K562 (cell line): ENCODE data around the gene COL25A1. TPM values are rescaled to one million over a fixed set of nuclear protein-coding genes. Genes with fewer than 3 reads are reported as not detected.

Experiments used
- ATAC-seq: fragments of 200-7000 bp; cut with Tn5 transposase; 3 replicates; pipeline ENCODE4 v1.9.1; 2020; ENCODE audit warnings: moderate library complexity
- BruUV-seq: library from RNA; stranded (reverse); fragments of 400-500 nt; replicated peaks from 2 replicates; lab custom pipeline; 2021; lab: Mats Ljungman, UMichigan
- CTCF ChIA-PET: fragments of 300-600 bp; formaldehyde crosslinking; extraction: SDS; loops from one replicate; lab custom pipeline; 2021; ENCODE audit warnings: low intra/inter-chr PET ratio; lab: Yijun Ruan, JAX
- POLR2A ChIA-PET: fragments of 300-600, 350-650 bp; sonication (Branson Sonifier 250); formaldehyde crosslinking; extraction: SDS; loops from one replicate; lab custom pipeline; 2021; ENCODE audit warnings: antibody characterized with exemption, inconsistent platforms; lab: Yijun Ruan, JAX
- DNase-seq, 4 experiments: peaks; one replicate each; pipeline versions ENCODE4 v3.0.0 to v3.0.0-alpha.2; 2011 to 2018; ENCODE audit warnings: low spot score in 3 of 4, mixed read lengths in 3 of 4; ENCODE audit errors: extremely low read depth in 1 of 4
- FAIRE-seq: peaks from 2 replicates; lab custom pipeline; 2011; peaks lifted over from hg19 to GRCh38; lab: Jason Lieb, UNC
- H2AFZ ChIP-seq: 2 replicates; pipeline ENCODE4 v1.6.0; 2011; ENCODE audit warnings: low read depth, low read length, control low read depth, inconsistent platforms
- H3K27ac ChIP-seq: fragments of 200-600 bp; 3 replicates; pipeline ENCODE4 v1.8.0; 2011; ENCODE audit warnings: low read depth, mild to moderate bottlenecking, control low read depth, inconsistent platforms, low read length, moderate library complexity, mixed read lengths; ENCODE audit errors: extremely low read depth
- H3K27me3 ChIP-seq, 2 experiments: fragments of 300-600 bp in 1 of 2; 2 replicates in 1 of 2; 3 replicates in 1 of 2; pipeline versions ENCODE4 v1.6.0 to v1.8.0; 2011; ENCODE audit warnings: inconsistent platforms in 2 of 2, low read length in 2 of 2, mild to moderate bottlenecking in 1 of 2, mixed read lengths in 1 of 2, moderate library complexity in 1 of 2; ENCODE audit not compliant: control insufficient read depth in 2 of 2, insufficient read depth in 2 of 2
- H3K36me3 ChIP-seq: fragments of 300-600 bp; 3 replicates; pipeline ENCODE4 v1.8.0; 2011; ENCODE audit warnings: mild to moderate bottlenecking, low read length, inconsistent platforms; ENCODE audit not compliant: control insufficient read depth, insufficient read depth
- H3K4me1 ChIP-seq, 2 experiments: fragments of 200-600 bp in 1 of 2; replicated peaks in 1 of 2; 2 replicates in 1 of 2; 3 replicates in 1 of 2; pipeline versions ENCODE4 v1.5.1 to v1.8.0; 2011; ENCODE audit warnings: inconsistent platforms in 2 of 2, low read length in 2 of 2, mild to moderate bottlenecking in 1 of 2, mixed read lengths in 1 of 2, moderate library complexity in 1 of 2; ENCODE audit not compliant: control insufficient read depth in 2 of 2, insufficient read depth in 2 of 2
- H3K4me2 ChIP-seq: 2 replicates; pipeline ENCODE4 v1.6.1; 2011; ENCODE audit warnings: low read length, control low read depth, inconsistent platforms, mixed read lengths; ENCODE audit not compliant: insufficient read depth
- H3K4me3 ChIP-seq: fragments of 200-600 bp; sonication (generic), shearing (Covaris generic); 2 replicates; pipeline ENCODE4 v1.5.1; 2016; ENCODE audit warnings: control low read depth, inconsistent platforms
- H3K79me2 ChIP-seq: fragments of 200-600 bp; 3 replicates; pipeline ENCODE4 v1.8.0; 2011; ENCODE audit warnings: low read length, inconsistent platforms; ENCODE audit not compliant: control insufficient read depth, insufficient read depth
- H3K9ac ChIP-seq, 2 experiments: 2 replicates each; pipeline versions ENCODE4 v1.6.0 to v1.6.1; 2011; ENCODE audit warnings: low read depth in 2 of 2, low read length in 2 of 2, control low read depth in 1 of 2, inconsistent platforms in 1 of 2, mild to moderate bottlenecking in 1 of 2, mixed read lengths in 1 of 2; ENCODE audit not compliant: insufficient read depth in 1 of 2
- H3K9me1 ChIP-seq: one replicate; pipeline ENCODE4 v1.6.0; 2011; ENCODE audit warnings: inconsistent platforms, mild to moderate bottlenecking, low read length, moderate library complexity; ENCODE audit not compliant: control insufficient read depth, insufficient read depth
- H3K9me3 ChIP-seq: replicated peaks from 2 replicates; pipeline ENCODE4 v1.5.1; 2011; ENCODE audit warnings: low read depth, low read length, inconsistent platforms; ENCODE audit not compliant: control insufficient read depth, insufficient read depth
- H4K20me1 ChIP-seq: replicated peaks from 2 replicates; pipeline ENCODE4 v1.6.1; 2011; ENCODE audit warnings: low read length, inconsistent platforms, mixed read lengths; ENCODE audit not compliant: control insufficient read depth, insufficient read depth
- CEBPG ChIP-seq, 3 experiments: fragments of 200-800 bp in 1 of 3; sonication (Bioruptor generic) in 1 of 3; sonication (generic) in 1 of 3; formaldehyde crosslinking in 1 of 3; IDR thresholded peaks in 2 of 3; conservative IDR thresholded peaks in 1 of 3; 2 replicates each; pipeline versions ENCODE4 v1.6.1 to v1.8.0; 2016 to 2022; ENCODE audit warnings: missing compliant biosample characterization in 2 of 3, missing genetic modification characterization in 2 of 3, mild to moderate bottlenecking in 1 of 3, missing genetic modification reagents in 1 of 3
- NCOA2 ChIP-seq, 2 experiments: fragments of 450-650 bp; IDR thresholded peaks; 2 replicates each; pipeline ENCODE4 v1.6.1; 2018; ENCODE audit warnings: mild to moderate bottlenecking in 2 of 2, moderate library complexity in 1 of 2; ENCODE audit not compliant: partially characterized antibody in 2 of 2
- PTTG1 ChIP-seq: fragments of 450-650 bp; IDR thresholded peaks from 2 replicates; pipeline ENCODE4 v1.6.1; 2016; ENCODE audit warnings: low read depth, mild to moderate bottlenecking, missing genetic modification characterization, missing compliant biosample characterization
- WGBS: fragments of 100-300 bp; shearing (Covaris generic); methylation state at CpG from one replicate; pipeline ENCODE4 v1.1.6; 2016; ENCODE audit warnings: low coverage, mixed read lengths; ENCODE audit not compliant: insufficient coverage; ENCODE audit errors: missing lambda C conversion rate; 5-methylcytosine and 5-hydroxymethylcytosine counted together
- in situ Hi-C: fragments of 300-500 bp; cut with MboI; formaldehyde crosslinking; loops from 4 replicates; pipeline ENCODE4 v1.15.0; 2018; ENCODE audit warnings: inconsistent platforms, mixed read lengths
- intact Hi-C: fragments of 100-400 bp; cut with micrococcal nuclease; formaldehyde crosslinking; loops from 2 replicates; pipeline ENCODE4 v1.14.2; 2022
- polyA plus RNA-seq, 8 experiments: library from polyadenylated mRNA; depleted of rRNA in 4 of 8; stranded (reverse) in 5 of 8; unstranded in 3 of 8; fragments of >200 nt; fragmentation: Nextera tagmentation in 2 of 8; fragmentation: Illumina TruSeq in 1 of 8; extraction: Ambion mirVana in 2 of 8; extraction: Trizol in 1 of 8; gene quantifications; 2 replicates each; pipeline versions ENCODE4 v1.2.1 to v1.2.3, GENCODE V29; 2011 to 2014; ENCODE audit warnings: inconsistent platforms in 1 of 8, missing spikeins in 1 of 8
- total RNA-seq, 7 experiments: library from RNA; depleted of rRNA in 6 of 7; stranded (reverse); fragments of >200 nt in 6 of 7; fragmentation: Illumina TruSeq in 2 of 7; extraction: Trizol in 2 of 7; gene quantifications; 2 replicates each; pipeline versions ENCODE4 v1.2.1 to v1.2.3, GENCODE V29; 2011 to 2021; ENCODE audit warnings: low replicate concordance in 1 of 7
- TF ChIP-seq, protein P1 (sequence below): fragments of 450-650 bp; conservative IDR thresholded peaks from 2 replicates; pipeline ENCODE4 v1.6.1; 2016; ENCODE audit warnings: missing genetic modification characterization, low read depth, mild to moderate bottlenecking, missing compliant biosample characterization, moderate library complexity
- TF ChIP-seq, protein P2 (sequence below): fragments of 450-650 bp; IDR thresholded peaks from 2 replicates; pipeline ENCODE4 v1.6.1; 2014; ENCODE audit warnings: low read depth, mild to moderate bottlenecking, moderate library complexity, borderline replicate concordance

Gene COL25A1
- total and polyA plus RNA-seq, 9 of the 15 experiments (the other 6 are each of a cell fraction or from before 2014, with no cell fraction given) = 0.03 to 0.62 (median 0.27) TPM

DNA sequence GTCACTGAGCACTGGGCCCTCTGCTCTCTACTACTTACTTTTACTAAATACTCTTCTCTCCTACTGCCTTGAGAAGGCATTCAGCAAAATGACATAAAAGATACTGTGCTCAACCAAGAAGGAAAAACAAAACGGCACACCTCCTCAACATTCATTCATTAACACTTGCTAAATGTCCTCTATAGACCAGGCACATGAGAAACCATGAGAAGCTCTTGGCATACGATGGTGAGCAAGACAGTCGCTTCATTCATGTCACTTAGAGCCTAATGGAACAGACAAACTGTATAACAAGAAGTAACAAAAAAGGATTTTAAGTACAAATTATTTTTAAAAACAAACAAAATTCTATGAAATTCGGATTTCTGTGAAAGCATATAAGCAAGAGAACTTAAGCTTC is 38.7 kb downstream of the COL25A1 start:
- no peak overlapping the region for H3K4me3 ChIP-seq
- H2AFZ ChIP-seq = peak overlapping the region; percentile 75
- peak; percentile 58 for ATAC-seq
- CTCF ChIA-PET = no interaction called here
- TF ChIP-seq, protein P1, sequence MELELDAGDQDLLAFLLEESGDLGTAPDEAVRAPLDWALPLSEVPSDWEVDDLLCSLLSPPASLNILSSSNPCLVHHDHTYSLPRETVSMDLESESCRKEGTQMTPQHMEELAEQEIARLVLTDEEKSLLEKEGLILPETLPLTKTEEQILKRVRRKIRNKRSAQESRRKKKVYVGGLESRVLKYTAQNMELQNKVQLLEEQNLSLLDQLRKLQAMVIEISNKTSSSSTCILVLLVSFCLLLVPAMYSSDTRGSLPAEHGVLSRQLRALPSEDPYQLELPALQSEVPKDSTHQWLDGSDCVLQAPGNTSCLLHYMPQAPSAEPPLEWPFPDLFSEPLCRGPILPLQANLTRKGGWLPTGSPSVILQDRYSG (tag) = no peak
- no peak for TF ChIP-seq NCOA2 (IDR thresholded peaks at IDR 0.05; ENCODE audit: partially characterized antibody in 2 of 2)
- TF ChIP-seq CEBPG (CRISPR knock-in tag; IDR thresholded peaks at IDR 0.05) = no peak
- TF ChIP-seq CEBPG (tag; conservative IDR thresholded peaks at IDR 0.05 in 1 of 2, IDR thresholded peaks at IDR 0.05 in 1 of 2) = no peak
- TF ChIP-seq, protein P2, sequence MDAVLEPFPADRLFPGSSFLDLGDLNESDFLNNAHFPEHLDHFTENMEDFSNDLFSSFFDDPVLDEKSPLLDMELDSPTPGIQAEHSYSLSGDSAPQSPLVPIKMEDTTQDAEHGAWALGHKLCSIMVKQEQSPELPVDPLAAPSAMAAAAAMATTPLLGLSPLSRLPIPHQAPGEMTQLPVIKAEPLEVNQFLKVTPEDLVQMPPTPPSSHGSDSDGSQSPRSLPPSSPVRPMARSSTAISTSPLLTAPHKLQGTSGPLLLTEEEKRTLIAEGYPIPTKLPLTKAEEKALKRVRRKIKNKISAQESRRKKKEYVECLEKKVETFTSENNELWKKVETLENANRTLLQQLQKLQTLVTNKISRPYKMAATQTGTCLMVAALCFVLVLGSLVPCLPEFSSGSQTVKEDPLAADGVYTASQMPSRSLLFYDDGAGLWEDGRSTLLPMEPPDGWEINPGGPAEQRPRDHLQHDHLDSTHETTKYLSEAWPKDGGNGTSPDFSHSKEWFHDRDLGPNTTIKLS = no peak
- TF ChIP-seq PTTG1 (tag) = no peak
- H3K27me3 ChIP-seq = no peaks in the 10 kb centered on the region
- DNase-seq = no peak
- H3K9ac ChIP-seq = no peak overlapping the region
- in situ Hi-C loops = no loop called here
- H3K4me1 ChIP-seq = peaks cover 0 to 6% of the 10 kb centered on the region in 2 experiments; a peak in 1 of 5 replicates
- POLR2A ChIA-PET = interaction anchor here (0.8 to 1.2 kb wide), 2 partner anchors 9 to 15 kb away, joined by 3 read pairs; no protein-coding TSS in a partner anchor
- FAIRE-seq = no peak
- no peaks in the 10 kb centered on the region for H3K9me3 ChIP-seq
- BruUV-seq = no TSS peak
- WGBS = 27% methylated on average over 4 of the region's 4 CpGs
- no peaks in the 10 kb centered on the region for H3K79me2 ChIP-seq
- no peak overlapping the region for H3K27ac ChIP-seq
- intact Hi-C loops = no loop called here
- H3K4me2 ChIP-seq = no peak overlapping the region; the same call in 1 of the 2 replicates
- H3K9me1 ChIP-seq = no peaks in the 10 kb centered on the region
- no peaks in the 10 kb centered on the region for H4K20me1 ChIP-seq
- no peaks in the 10 kb centered on the region for H3K36me3 ChIP-seq
